ENCODE results near the gene TBX6. TPM values are rescaled to one million over a fixed set of nuclear protein-coding genes. Genes with fewer than 3 reads are reported as not detected.
A peak's percentile ranks its signal among the peaks of the same experiment; 100 is the strongest.
"Not testable (repeated sequence)": the region's sequence is repeated elsewhere in the genome, so short reads cannot be mapped to it uniquely, and the experiment has no call there.

TBX6 gene
- total and polyA plus RNA-seq, 9 donors, result 0.18 to 1.3 (median 0.51) TPM

DNA sequence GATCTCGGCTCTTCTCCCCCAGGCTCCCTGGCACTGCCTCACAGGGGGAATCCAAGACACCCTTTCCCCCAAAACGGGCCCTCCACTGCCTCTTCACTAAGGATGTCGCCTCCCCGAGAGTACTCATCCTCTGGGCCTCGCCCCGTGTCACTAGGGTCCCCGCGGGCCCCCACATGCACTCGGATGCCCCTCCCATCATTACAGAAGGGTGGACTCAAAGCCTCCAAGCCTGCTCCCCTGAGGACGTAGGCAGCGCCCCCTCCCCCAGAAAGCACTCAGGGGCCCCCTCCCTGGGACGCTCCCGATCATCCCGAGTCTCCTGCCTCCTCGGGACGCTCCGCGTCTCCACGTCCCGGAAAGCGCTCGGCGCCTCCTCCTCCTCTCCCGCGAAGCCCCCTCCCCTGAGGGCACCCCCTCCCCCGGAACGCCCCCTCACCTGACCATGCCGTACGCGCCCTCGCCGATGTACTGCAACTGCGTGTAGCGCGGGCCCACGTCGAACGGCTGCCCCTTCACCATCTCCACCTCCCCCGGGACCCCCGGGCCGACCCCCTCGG is 31.0 kb upstream of the TBX6 start:
- WGBS (ENCODE audit: insufficient coverage), result 0% methylated on average over 29 of the region's 42 CpGs
- Histone ChIP-seq H3K27ac (ENCODE audit: low read length) (peak overlapping the region; percentile 98), H3K4me3 (ENCODE audit: low read length) (peak overlapping the region; percentile 61), H3K4me1 (ENCODE audit: control insufficient read depth, insufficient read depth, low read length) (peaks cover 22% of the 10 kb centered on the region), H3K27me3 (ENCODE audit: control insufficient read depth, insufficient read depth, low read length) (no peaks in the 10 kb centered on the region), H3K36me3 (ENCODE audit: control insufficient read depth, insufficient read depth, low read length) (peaks cover 36% of the 10 kb centered on the region), H3K9me3 (replicated peaks; ENCODE audit: control insufficient read depth, low read depth, low read length) (no peaks in the 10 kb centered on the region)
- DNase-seq, result peak; percentile 73

DNA sequence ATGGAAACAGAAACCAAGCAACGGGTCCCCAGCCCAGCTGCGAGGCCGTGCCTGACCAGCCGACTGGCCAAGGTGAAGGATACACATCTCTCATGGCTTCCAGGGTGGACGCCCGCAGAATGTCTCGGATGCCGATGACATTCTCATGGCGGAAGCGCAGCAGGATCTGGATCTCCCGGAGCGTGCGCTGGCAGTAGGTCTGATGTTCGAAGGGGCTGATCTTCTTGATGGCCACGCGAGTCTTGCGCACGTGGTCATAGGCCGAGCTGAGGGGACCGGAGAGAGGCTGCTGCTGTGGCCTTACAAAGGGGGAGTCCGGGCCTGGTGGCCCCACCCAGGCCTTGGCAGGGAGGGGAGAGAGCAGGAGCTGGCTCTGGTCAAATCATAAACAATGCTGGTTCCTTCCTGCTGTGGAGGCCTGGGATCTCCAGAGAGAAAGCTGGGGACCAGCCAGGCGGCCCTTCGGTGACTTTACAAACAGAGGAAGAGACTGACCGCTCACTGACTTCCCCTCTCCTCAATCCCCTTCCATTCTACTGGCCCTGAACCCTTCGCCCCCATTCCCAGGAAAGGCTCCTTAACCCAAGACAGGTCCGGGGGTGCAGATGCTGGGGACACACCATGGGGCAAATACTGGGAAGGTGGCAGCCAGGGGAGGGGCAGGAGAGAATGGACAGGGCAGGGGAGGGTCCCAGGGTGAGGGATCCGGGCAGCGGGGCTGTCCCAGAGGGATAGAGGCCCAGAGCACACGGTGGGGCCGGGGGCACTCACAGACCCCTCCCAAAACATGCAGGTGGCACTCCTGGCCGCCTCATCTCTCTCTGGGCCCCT is 30.2 kb upstream of the TBX6 start:
- Histone ChIP-seq H3K27ac (ENCODE audit: low read length) (peak overlapping the region; percentile 98), H3K36me3 (ENCODE audit: control insufficient read depth, insufficient read depth, low read length) (peaks cover 43% of the 10 kb centered on the region), H3K4me3 (ENCODE audit: low read length) (peak overlapping the region; percentile 61), H3K27me3 (ENCODE audit: control insufficient read depth, insufficient read depth, low read length) (no peaks in the 10 kb centered on the region), H3K4me1 (ENCODE audit: control insufficient read depth, insufficient read depth, low read length) (peaks cover 22% of the 10 kb centered on the region), H3K9me3 (replicated peaks; ENCODE audit: control insufficient read depth, low read depth, low read length) (no peaks in the 10 kb centered on the region)
- peak; percentile 87 for DNase-seq
- 29% methylated on average over 26 of the region's 31 CpGs for WGBS (ENCODE audit: insufficient coverage)

DNA sequence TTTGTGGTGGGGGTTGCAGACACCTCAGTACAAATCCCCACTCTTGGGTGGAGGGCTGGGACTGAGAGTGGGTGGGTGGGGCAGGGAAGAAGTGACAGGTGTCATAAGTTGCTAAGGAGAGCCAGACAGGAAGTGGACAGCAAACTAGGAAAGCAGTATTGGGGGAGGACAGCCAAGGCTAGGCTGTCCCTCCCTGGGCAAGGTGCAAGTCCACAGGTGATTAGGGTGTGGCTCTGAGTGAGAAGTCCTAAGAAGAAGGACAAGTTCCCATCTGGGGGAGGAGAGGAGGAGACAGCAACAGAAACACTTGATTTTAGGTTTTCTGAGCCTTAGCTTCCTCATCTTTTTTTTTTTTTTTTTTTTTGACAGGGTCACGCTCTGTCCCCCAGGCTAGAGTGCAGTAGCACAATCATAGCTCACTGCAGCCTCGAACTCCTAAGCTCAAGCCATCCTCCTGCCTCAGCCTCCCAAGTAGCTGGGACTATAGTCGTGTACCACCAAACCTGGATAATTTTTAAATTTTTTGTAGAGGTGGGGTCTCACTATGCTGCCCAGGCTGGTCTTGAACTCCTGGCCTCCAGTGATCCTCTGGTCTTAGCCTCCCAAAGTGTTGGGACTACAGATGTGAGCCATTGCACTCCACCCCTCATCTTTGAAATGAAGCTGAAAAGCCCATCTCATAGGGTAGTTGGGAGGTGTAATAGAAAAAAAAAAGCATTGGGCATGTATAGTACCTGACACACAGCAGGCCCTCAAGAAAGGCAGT is 28.8 kb upstream of the TBX6 start:
- Histone ChIP-seq H3K4me1 (ENCODE audit: control insufficient read depth, insufficient read depth, low read length) (peaks cover 22% of the 10 kb centered on the region), H3K27ac (ENCODE audit: low read length) (no peak overlapping the region), H3K36me3 (ENCODE audit: control insufficient read depth, insufficient read depth, low read length) (peaks cover 56% of the 10 kb centered on the region), H3K4me3 (ENCODE audit: low read length) (no peak overlapping the region), H3K27me3 (ENCODE audit: control insufficient read depth, insufficient read depth, low read length) (no peaks in the 10 kb centered on the region), H3K9me3 (replicated peaks; ENCODE audit: control insufficient read depth, low read depth, low read length) (no peaks in the 10 kb centered on the region)
- no peak for DNase-seq
- no CpG with 5 or more reads among the region's 3 CpGs for WGBS (ENCODE audit: insufficient coverage)

DNA sequence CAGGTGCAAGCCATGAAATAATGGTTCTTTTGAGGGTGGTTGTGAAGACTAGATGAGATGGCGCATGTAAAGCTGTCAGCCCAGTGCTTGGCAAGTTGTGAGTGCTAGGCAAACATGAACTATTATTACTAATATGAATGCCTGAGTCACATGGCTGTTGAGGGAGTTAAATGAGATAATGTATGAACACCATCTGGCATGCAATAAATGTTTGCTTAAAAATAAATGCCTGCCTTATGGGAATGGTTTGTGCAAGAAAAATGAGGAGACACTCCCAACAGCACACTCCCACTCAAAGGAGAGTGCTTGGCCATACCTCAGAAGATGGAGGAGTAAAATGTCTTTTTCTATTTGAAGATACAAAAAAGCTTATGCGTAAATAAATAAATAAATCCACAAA is 27.7 kb upstream of the TBX6 start:
- DNase-seq, result no peak
- Histone ChIP-seq H3K4me3 (ENCODE audit: low read length) (no peak overlapping the region), H3K9me3 (replicated peaks; ENCODE audit: control insufficient read depth, low read depth, low read length) (no peaks in the 10 kb centered on the region), H3K27me3 (ENCODE audit: control insufficient read depth, insufficient read depth, low read length) (no peaks in the 10 kb centered on the region), H3K36me3 (ENCODE audit: control insufficient read depth, insufficient read depth, low read length) (peaks cover 63% of the 10 kb centered on the region), H3K27ac (ENCODE audit: low read length) (no peak overlapping the region), H3K4me1 (ENCODE audit: control insufficient read depth, insufficient read depth, low read length) (peaks cover 27% of the 10 kb centered on the region)
- WGBS (ENCODE audit: insufficient coverage), result no CpG with 5 or more reads among the region's 2 CpGs

DNA sequence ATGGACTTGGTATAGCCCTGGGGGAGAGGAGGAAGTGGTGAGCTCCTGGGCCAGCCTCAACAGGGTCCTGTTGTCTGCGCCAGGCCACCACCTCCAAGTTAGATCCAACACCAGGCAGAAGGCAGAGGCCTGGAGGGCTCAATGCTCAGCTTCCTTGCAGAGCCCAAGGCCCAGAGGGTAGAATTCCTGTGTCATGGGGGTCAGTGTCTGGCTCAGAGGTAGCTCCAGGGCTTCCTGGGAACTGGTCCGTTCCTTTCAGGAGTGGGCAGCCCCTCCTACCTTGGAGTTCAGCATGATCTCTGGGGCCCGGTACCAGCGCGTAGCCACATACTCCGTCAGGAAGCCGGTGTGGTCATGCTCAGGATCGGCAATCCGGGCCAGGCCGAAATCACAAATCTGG is 26.0 kb upstream of the TBX6 start:
- Histone ChIP-seq H3K4me3 (ENCODE audit: low read length) (no peak overlapping the region), H3K36me3 (ENCODE audit: control insufficient read depth, insufficient read depth, low read length) (peaks cover 75% of the 10 kb centered on the region), H3K27ac (ENCODE audit: low read length) (no peak overlapping the region), H3K27me3 (ENCODE audit: control insufficient read depth, insufficient read depth, low read length) (no peaks in the 10 kb centered on the region), H3K4me1 (ENCODE audit: control insufficient read depth, insufficient read depth, low read length) (peaks cover 28% of the 10 kb centered on the region), H3K9me3 (replicated peaks; ENCODE audit: control insufficient read depth, low read depth, low read length) (no peaks in the 10 kb centered on the region)
- 90% methylated on average over 9 of the region's 10 CpGs for WGBS (ENCODE audit: insufficient coverage)
- DNase-seq, result no peak

DNA sequence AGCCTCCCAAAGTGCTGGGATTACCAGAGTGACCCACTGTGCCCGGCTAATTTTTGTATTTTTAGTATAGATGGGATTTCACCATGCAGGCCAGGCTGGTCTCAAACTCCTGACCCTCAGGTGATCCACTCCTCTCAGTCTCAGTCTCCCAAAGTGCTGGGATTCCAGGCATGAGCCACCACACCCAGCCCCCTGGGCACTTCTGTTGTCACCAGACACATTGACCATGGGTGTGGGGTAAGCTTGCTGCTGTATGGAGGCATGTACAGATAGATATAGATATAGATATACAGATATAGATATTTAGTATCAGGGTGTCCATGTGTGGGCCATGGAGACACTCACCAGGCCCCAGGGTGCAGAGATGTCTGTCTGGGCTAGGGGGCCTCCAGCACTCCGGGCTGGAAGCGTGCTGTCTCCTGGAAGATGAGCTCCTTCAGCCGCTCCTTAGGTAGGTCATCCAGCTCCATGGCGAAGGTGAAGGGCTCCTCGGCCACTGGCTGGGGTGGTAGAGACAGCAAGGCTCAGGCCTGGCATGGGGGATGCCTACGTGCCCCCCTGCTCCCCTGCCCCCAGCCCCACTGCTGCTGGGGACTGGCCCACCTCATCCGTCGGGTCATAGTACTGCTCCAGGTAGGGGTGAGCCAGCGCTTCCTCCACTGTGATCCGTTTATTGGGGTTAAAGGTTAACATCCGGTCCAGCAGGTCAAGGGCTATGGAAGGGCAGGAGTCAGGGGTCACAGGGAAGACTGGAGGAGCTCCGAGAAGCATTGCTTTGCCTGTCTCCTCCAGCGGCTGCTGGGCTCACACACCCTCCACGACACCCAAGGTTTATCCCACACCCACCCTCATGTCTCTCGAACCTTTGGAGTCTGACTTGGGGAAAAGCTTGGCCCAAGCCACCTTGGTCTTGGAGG is 24.8 kb upstream of the TBX6 start:
- WGBS (ENCODE audit: insufficient coverage), result 59% methylated on average over 5 of the region's 16 CpGs

DNA sequence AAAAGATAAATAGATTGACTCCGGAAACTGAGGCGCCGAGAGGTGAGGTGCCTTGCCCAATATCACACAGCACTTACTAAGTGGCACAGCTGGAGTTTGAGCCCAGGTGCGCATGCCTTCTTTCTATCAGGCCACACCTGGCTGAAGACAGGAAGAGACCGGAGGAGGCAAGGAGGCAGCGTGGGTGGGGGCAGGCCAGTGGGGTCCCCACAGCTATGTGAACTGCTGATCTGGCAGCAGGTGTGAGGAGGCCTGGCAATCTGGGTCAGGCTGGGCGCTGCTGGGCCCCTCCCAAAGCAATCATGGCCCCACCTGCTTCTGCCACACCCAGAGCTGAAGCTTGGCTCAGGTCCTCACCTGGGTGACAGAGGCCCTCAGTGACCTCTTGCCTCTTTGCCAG is 23.5 kb upstream of the TBX6 start:
- Histone ChIP-seq H3K4me3 (ENCODE audit: low read length) (no peak overlapping the region), H3K27ac (ENCODE audit: low read length) (no peak overlapping the region), H3K4me1 (ENCODE audit: control insufficient read depth, insufficient read depth, low read length) (peaks cover 21% of the 10 kb centered on the region), H3K9me3 (replicated peaks; ENCODE audit: control insufficient read depth, low read depth, low read length) (no peaks in the 10 kb centered on the region), H3K27me3 (ENCODE audit: control insufficient read depth, insufficient read depth, low read length) (no peaks in the 10 kb centered on the region), H3K36me3 (ENCODE audit: control insufficient read depth, insufficient read depth, low read length) (peaks cover 67% of the 10 kb centered on the region)
- WGBS (ENCODE audit: insufficient coverage), result 87% methylated on average over 3 of the region's 7 CpGs
- DNase-seq, result no peak

More for the DNA sequence above, 24.8 kb upstream of the TBX6 start:
- Histone ChIP-seq H3K27me3 (ENCODE audit: control insufficient read depth, insufficient read depth, low read length) (no peaks in the 10 kb centered on the region), H3K27ac (ENCODE audit: low read length) (no peak overlapping the region), H3K4me3 (ENCODE audit: low read length) (no peak overlapping the region), H3K4me1 (ENCODE audit: control insufficient read depth, insufficient read depth, low read length) (peaks cover 18% of the 10 kb centered on the region), H3K9me3 (replicated peaks; ENCODE audit: control insufficient read depth, low read depth, low read length) (no peaks in the 10 kb centered on the region), H3K36me3 (ENCODE audit: control insufficient read depth, insufficient read depth, low read length) (peaks cover 78% of the 10 kb centered on the region)
- DNase-seq, result no peak

DNA sequence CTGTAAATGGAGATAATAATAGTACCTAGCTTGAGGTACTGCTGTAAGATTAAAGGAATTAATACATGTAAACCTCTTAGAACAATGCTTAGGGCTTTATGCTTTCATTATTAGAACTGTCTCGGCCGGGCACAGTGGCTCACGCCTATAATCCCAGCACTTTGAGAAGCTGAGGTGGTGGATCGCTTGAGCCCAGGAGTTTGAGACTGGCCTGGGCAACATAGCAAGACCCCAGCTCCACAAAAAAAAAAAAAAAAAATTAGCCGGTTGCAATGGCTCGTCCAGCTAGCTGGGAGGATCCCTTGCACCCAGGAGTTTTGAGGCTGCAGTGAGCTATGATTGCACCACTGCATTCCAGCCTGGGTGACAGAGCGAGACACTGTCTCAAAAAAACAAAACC is 23.1 kb upstream of the TBX6 start:
- H3K9me3 ChIP-seq (replicated peaks; ENCODE audit: control insufficient read depth, low read depth, low read length); H3K27me3 ChIP-seq (ENCODE audit: control insufficient read depth, insufficient read depth, low read length); H3K27ac ChIP-seq (ENCODE audit: low read length); DNase-seq; H3K4me3 ChIP-seq (ENCODE audit: low read length): not testable (repeated sequence)
- WGBS (ENCODE audit: insufficient coverage), result 100% methylated on average over 3 of the region's 7 CpGs
- peaks cover 19% of the 10 kb centered on the region for H3K4me1 ChIP-seq (ENCODE audit: control insufficient read depth, insufficient read depth, low read length)
- peaks cover 64% of the 10 kb centered on the region for H3K36me3 ChIP-seq (ENCODE audit: control insufficient read depth, insufficient read depth, low read length)

DNA sequence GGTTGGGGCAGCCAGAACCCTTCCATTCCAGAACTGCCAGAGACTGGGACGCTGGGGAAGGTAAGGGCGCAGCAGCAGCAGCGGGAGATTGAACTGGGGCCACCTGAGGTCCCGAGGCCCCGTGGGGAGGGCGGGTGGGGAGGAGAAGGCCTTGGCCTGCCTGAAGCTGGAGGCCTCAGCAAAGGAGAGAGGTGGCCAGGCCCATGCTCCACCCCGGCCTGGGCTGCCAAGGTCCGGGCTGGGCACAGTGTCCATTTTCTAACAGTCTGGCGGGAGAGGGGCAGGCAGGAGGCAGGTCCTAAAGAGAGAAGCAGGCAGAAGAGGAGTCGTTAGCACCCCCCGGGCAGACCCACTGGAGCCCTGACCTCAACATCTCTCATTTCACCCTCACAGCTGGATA is 22.7 kb upstream of the TBX6 start:
- WGBS (ENCODE audit: insufficient coverage), result 76% methylated on average over 4 of the region's 11 CpGs
- Histone ChIP-seq H3K27me3 (ENCODE audit: control insufficient read depth, insufficient read depth, low read length) (no peaks in the 10 kb centered on the region), H3K9me3 (replicated peaks; ENCODE audit: control insufficient read depth, low read depth, low read length) (no peaks in the 10 kb centered on the region), H3K27ac (ENCODE audit: low read length) (no peak overlapping the region), H3K4me1 (ENCODE audit: control insufficient read depth, insufficient read depth, low read length) (peaks cover 19% of the 10 kb centered on the region), H3K4me3 (ENCODE audit: low read length) (no peak overlapping the region), H3K36me3 (ENCODE audit: control insufficient read depth, insufficient read depth, low read length) (peaks cover 64% of the 10 kb centered on the region)
- no peak for DNase-seq

All from muscle of leg (tissue), 11 donors.